ENCODE data around the gene ACVR2B.

The ACVR2B gene

DNA sequence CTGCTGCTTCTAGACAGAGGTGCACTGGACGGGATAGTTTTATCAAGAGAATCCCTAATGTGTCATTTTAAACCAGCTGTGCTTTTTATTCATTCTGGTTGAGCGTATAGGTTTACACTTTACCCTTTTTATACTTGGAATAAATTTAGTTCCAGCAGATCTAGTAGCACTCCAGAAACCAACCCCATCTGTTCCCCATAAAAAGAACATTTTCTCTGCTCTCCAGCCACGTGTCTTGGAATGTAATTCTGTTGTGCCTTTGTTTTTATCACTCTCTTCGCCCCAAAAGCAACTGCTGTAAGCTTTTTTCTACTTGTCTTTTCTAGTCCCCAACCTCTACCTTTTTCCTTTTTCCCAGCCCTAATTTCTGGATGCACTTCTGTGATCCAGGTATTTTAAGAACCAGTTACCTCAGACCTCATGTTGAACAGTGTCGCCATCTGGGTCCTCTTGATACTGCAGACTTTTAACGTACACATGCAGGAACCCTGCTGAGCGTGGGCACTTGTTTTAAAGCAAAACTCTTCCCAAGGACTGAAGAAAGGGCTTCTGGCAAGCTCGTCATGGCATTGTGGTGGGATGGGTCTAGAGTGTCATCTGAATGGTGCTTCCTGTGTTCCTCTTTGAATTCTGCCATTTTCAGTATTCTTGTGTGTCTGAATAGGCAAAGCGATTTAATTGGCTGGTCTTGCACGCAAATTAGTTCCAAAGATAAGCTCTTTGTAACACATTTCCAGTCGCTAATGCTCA, 36.8 kb downstream of the ACVR2B start:
- no peak overlapping the region for H3K4me3 Mint-ChIP-seq

DNA sequence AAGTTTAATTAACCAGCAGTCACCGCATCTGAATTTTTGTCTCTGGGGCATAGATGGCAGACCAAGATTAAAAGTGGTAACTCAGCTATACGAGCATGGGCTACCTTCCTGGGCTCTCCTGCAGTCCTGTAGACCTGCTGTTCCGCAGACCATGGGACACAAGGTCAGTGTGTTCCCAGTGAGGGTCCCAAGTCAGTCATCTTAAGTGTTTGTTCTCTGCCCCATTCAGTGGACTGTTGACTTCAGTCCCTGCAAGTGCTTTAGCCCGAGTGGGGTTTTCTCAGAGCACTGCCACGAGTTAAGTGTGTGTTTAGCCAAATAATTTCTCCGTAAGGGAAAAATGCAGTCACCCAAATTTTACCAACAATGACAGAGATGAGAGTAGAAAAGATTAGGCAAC, 37.5 kb downstream of the ACVR2B start:
- H3K36me3 Mint-ChIP-seq (ENCODE audit: low read depth), result peaks cover 4% of the 10 kb centered on the region
- no peak overlapping the region for H3K4me3 Mint-ChIP-seq
- no peak overlapping the region for H3K27ac Mint-ChIP-seq
- H3K27me3 Mint-ChIP-seq, result no peaks in the 10 kb centered on the region
- no peaks in the 10 kb centered on the region for H3K9me3 Mint-ChIP-seq
- peaks cover 5% of the 10 kb centered on the region for H3K4me1 Mint-ChIP-seq (ENCODE audit: low read depth)

More for the DNA sequence above, 36.8 kb downstream of the ACVR2B start:
- no peak overlapping the region for H3K27ac Mint-ChIP-seq
- H3K36me3 Mint-ChIP-seq (ENCODE audit: low read depth), result peaks cover 4% of the 10 kb centered on the region
- H3K9me3 Mint-ChIP-seq, result no peaks in the 10 kb centered on the region
- no peaks in the 10 kb centered on the region for H3K4me1 Mint-ChIP-seq (ENCODE audit: low read depth)
- no peaks in the 10 kb centered on the region for H3K27me3 Mint-ChIP-seq

GRCh38 chr3:38493031-38493430, 39.3 kb downstream of the ACVR2B start:
- H3K4me1 Mint-ChIP-seq (ENCODE audit: low read depth), result peaks cover 13% of the 10 kb centered on the region
- no peak overlapping the region for H3K4me3 Mint-ChIP-seq
- H3K9me3 Mint-ChIP-seq, result no peaks in the 10 kb centered on the region
- no peak overlapping the region for H3K27ac Mint-ChIP-seq
- no peaks in the 10 kb centered on the region for H3K27me3 Mint-ChIP-seq
- peaks cover 4% of the 10 kb centered on the region for H3K36me3 Mint-ChIP-seq (ENCODE audit: low read depth)

GRCh38 chr3:38496131-38496910, 42.6 kb downstream of the ACVR2B start, which contains the start of gene EXOG:
EXOG (plus strand) TSS chr3:38496340; CDS start chr3:38496368, 28 bp downstream.
- H3K27ac Mint-ChIP-seq, result peak within 1 kb of the TSS; percentile 93
- peaks cover 13% of the 10 kb centered on the region for H3K4me1 Mint-ChIP-seq (ENCODE audit: low read depth)
- H3K36me3 Mint-ChIP-seq (ENCODE audit: low read depth), result peaks cover 25% of the 10 kb centered on the region
- no peaks in the 10 kb centered on the region for H3K9me3 Mint-ChIP-seq
- H3K4me3 Mint-ChIP-seq, result peak within 1 kb of the TSS; percentile 97
- no peaks in the 10 kb centered on the region for H3K27me3 Mint-ChIP-seq

- H3K4me1 Mint-ChIP-seq (ENCODE audit: low read depth), result peaks cover 13% of the 10 kb centered on the region
- H3K4me3 Mint-ChIP-seq, result peak overlapping the region; percentile 97
- peaks cover 29% of the 10 kb centered on the region for H3K36me3 Mint-ChIP-seq (ENCODE audit: low read depth)
- no peaks in the 10 kb centered on the region for H3K27me3 Mint-ChIP-seq
- H3K9me3 Mint-ChIP-seq, result no peaks in the 10 kb centered on the region
- peak overlapping the region; percentile 93 for H3K27ac Mint-ChIP-seq
Measured at GRCh38 chr3:38497031-38497430, 43.3 kb downstream of the ACVR2B start.

- H3K27me3 Mint-ChIP-seq, result no peaks in the 10 kb centered on the region
- no peak overlapping the region for H3K4me3 Mint-ChIP-seq
- no peak overlapping the region for H3K27ac Mint-ChIP-seq
- H3K9me3 Mint-ChIP-seq, result no peaks in the 10 kb centered on the region
- peaks cover 47% of the 10 kb centered on the region for H3K36me3 Mint-ChIP-seq (ENCODE audit: low read depth)
- peaks cover 11% of the 10 kb centered on the region for H3K4me1 Mint-ChIP-seq (ENCODE audit: low read depth)
Measured at GRCh38 chr3:38500688-38501417, 47.2 kb downstream of the ACVR2B start.

DNA sequence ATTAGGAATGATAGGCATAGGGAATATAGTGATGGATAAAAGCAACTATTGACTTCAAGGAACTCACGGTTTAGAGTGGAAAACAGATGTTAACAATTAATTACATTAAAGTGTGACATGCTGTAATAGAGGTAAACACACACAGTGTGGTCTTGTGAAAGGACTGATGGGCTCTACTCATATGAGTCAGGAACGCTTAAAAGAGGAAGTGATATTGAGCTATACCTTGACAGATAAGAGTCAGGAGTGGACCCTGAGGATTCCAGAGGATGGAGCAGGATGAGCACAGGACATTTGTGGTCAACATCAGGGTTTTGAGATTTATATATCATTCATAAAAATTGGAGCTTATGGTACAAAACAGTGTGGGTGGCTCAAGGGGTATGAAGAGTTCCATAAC, 53.4 kb downstream of the ACVR2B start:
- Mint-ChIP-seq H3K27me3 (no peaks in the 10 kb centered on the region), H3K27ac (no peak overlapping the region), H3K9me3 (no peaks in the 10 kb centered on the region), H3K4me1 (ENCODE audit: low read depth) (no peaks in the 10 kb centered on the region), H3K4me3 (no peak overlapping the region), H3K36me3 (ENCODE audit: low read depth) (peaks cover 56% of the 10 kb centered on the region)

- no peak overlapping the region for H3K27ac Mint-ChIP-seq
- no peak overlapping the region for H3K4me3 Mint-ChIP-seq
- H3K9me3 Mint-ChIP-seq, result no peaks in the 10 kb centered on the region
- peaks cover 49% of the 10 kb centered on the region for H3K36me3 Mint-ChIP-seq (ENCODE audit: low read depth)
- H3K27me3 Mint-ChIP-seq, result no peaks in the 10 kb centered on the region
- H3K4me1 Mint-ChIP-seq (ENCODE audit: low read depth), result no peaks in the 10 kb centered on the region
Measured at GRCh38 chr3:38509732-38510131, 56.0 kb downstream of the ACVR2B start.

- Mint-ChIP-seq H3K27ac (no peak overlapping the region), H3K9me3 (no peaks in the 10 kb centered on the region), H3K36me3 (ENCODE audit: low read depth) (peaks cover 49% of the 10 kb centered on the region), H3K4me1 (ENCODE audit: low read depth) (no peaks in the 10 kb centered on the region), H3K4me3 (no peak overlapping the region), H3K27me3 (no peaks in the 10 kb centered on the region)
Measured at GRCh38 chr3:38510631-38511030, 56.9 kb downstream of the ACVR2B start.

GRCh38 chr3:38511546-38511945, 57.9 kb downstream of the ACVR2B start:
- Mint-ChIP-seq H3K27ac (no peak overlapping the region), H3K9me3 (no peaks in the 10 kb centered on the region), H3K27me3 (no peaks in the 10 kb centered on the region), H3K4me1 (ENCODE audit: low read depth) (no peaks in the 10 kb centered on the region), H3K4me3 (no peak overlapping the region), H3K36me3 (ENCODE audit: low read depth) (peaks cover 53% of the 10 kb centered on the region)

DNA sequence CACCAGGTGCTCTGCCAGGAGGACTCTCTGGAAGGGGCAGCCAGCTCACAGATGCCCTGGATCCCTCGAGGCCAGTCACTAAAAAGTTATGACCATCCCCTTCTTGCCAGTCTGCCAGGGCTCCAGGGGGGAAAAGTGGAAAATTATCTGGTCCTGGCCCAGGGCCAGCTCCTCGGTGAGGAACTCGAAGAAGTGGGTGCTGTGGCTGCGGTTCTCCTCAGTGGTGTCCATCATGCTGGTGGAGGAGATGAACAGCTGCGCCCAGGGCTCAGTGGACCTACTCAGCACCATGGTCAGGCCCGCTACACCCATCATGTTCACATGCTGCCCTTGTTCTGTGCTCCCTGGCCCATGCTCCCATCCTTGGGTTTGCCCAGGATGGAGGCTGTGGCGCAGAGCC, 61.7 kb downstream of the ACVR2B start:
- H3K36me3 Mint-ChIP-seq (ENCODE audit: low read depth), result peaks cover 42% of the 10 kb centered on the region
- H3K4me1 Mint-ChIP-seq (ENCODE audit: low read depth), result peaks cover 20% of the 10 kb centered on the region
- H3K4me3 Mint-ChIP-seq, result no peak overlapping the region
- H3K27ac Mint-ChIP-seq, result no peak overlapping the region
- no peaks in the 10 kb centered on the region for H3K9me3 Mint-ChIP-seq
- H3K27me3 Mint-ChIP-seq, result no peaks in the 10 kb centered on the region

DNA sequence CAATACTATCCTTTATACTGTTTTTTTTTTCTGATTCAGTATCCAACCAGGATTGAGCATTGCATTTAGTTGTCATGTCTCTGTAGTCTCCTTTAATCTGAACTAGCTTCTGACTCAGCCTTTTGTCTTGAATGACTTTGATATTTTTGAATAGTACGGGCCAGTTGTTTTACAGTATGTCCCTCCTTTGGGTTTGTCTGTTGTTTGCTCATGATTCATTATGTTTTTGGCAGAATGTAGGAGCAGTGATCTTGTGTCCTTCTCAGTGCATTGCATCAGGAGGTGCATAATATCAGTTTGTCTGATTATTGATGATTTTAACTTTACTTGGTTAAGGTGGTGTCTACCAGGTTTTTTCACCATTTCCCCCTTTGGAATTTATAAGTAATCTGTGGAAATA, 63.0 kb downstream of the ACVR2B start:
- Mint-ChIP-seq H3K4me3 (no peak overlapping the region), H3K9me3 (no peaks in the 10 kb centered on the region), H3K36me3 (ENCODE audit: low read depth) (peaks cover 37% of the 10 kb centered on the region), H3K4me1 (ENCODE audit: low read depth) (peaks cover 30% of the 10 kb centered on the region), H3K27ac (peak overlapping the region; percentile 2), H3K27me3 (no peaks in the 10 kb centered on the region)

- H3K27me3 Mint-ChIP-seq, result no peaks in the 10 kb centered on the region
- peaks cover 34% of the 10 kb centered on the region for H3K36me3 Mint-ChIP-seq (ENCODE audit: low read depth)
- H3K4me3 Mint-ChIP-seq, result no peak overlapping the region
- peaks cover 30% of the 10 kb centered on the region for H3K4me1 Mint-ChIP-seq (ENCODE audit: low read depth)
- H3K27ac Mint-ChIP-seq, result peak overlapping the region; percentile 3
- no peaks in the 10 kb centered on the region for H3K9me3 Mint-ChIP-seq
Measured at GRCh38 chr3:38519000-38519399, 65.3 kb downstream of the ACVR2B start.

GRCh38 chr3:38519651-38520050, 66.0 kb downstream of the ACVR2B start:
- peak overlapping the region; percentile 28 for H3K27ac Mint-ChIP-seq
- peaks cover 36% of the 10 kb centered on the region for H3K36me3 Mint-ChIP-seq (ENCODE audit: low read depth)
- H3K4me1 Mint-ChIP-seq (ENCODE audit: low read depth), result peaks cover 30% of the 10 kb centered on the region
- H3K9me3 Mint-ChIP-seq, result no peaks in the 10 kb centered on the region
- H3K4me3 Mint-ChIP-seq, result no peak overlapping the region
- no peaks in the 10 kb centered on the region for H3K27me3 Mint-ChIP-seq

Data from stimulated activated naive CD8-positive, alpha-beta T cell treated with anti-CD3 and anti-CD28 coated beads, Interleukin-15, Interleukin-2, amounts not matched to agents 100 ng/mL and 50 ng/mL, for 24 hours (primary cell).